NCI-H1417 (cell line): ENCODE measurements around the gene BUD13.
"Not testable (repeated sequence)": the region's sequence is repeated elsewhere in the genome, so short reads cannot be mapped to it uniquely, and the experiment has no call there.

ENCODE experiments used
- DNase-seq, 3 experiments: peaks; one replicate each; lab custom pipeline; 2025; lab: John Stamatoyannopoulos, UW

The BUD13 gene, protein sequence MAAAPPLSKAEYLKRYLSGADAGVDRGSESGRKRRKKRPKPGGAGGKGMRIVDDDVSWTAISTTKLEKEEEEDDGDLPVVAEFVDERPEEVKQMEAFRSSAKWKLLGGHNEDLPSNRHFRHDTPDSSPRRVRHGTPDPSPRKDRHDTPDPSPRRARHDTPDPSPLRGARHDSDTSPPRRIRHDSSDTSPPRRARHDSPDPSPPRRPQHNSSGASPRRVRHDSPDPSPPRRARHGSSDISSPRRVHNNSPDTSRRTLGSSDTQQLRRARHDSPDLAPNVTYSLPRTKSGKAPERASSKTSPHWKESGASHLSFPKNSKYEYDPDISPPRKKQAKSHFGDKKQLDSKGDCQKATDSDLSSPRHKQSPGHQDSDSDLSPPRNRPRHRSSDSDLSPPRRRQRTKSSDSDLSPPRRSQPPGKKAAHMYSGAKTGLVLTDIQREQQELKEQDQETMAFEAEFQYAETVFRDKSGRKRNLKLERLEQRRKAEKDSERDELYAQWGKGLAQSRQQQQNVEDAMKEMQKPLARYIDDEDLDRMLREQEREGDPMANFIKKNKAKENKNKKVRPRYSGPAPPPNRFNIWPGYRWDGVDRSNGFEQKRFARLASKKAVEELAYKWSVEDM

DNA sequence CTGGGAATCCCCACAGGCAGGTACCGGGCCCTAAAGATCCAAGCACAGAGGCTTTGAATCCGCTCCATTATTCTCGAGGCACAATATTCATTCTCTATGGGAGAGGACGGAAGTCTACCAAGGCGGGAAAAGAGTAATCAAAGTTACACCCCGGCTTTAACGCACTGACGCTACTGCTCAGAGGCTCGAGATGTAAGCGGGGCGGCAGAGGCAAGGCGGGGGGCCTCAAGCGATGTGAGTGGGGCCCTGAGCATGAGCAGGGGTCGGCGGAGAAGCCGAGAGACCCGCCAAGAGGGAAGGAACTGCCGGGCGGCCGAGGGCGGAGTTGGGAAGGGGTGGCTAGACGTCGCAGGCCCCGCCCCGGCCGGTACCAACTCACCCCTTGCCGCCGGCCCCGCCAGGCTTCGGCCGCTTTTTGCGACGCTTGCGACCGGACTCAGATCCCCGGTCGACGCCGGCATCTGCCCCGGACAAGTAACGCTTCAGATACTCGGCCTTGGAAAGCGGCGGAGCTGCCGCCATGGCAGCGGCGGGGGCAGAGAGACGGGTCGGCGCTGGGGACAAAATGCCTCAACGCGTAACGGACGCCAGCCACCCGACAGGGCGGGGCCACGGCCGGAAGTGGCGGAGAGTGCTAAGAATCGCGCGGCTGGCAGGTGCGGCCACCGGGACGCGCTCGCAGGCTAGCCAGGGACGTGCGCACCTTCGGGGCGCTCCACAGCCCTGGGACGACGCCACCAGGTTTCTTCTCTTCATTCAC, at the start of gene BUD13:
TSS of gene BUD13 (minus strand) at position 545 of the 760 bp plus-strand sequence. CDS start at position 522, 23 bp downstream.
- DNase-seq: peak; percentile 91 to 95 (median 94)

DNA sequence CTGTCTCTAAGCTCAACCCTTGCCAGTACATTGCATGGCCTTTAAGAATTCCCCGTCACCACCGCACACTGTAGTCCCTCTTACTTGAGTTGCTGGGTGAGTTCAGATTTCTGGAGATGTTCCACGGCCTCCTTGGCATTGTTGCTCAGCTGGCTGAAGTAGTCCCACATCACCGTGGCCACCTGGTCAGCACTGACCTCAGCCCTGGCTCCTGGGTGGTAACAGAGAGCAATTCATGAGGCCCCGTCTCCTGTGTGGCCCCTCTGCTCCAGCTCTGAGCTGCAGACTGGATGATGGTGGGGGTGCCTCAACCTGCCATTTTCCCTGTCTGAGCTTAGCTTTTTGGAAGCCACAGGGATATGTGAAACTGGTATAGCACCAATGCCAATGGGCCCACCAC, 49.8 kb upstream of the BUD13 start:
- DNase-seq: no peak

DNA sequence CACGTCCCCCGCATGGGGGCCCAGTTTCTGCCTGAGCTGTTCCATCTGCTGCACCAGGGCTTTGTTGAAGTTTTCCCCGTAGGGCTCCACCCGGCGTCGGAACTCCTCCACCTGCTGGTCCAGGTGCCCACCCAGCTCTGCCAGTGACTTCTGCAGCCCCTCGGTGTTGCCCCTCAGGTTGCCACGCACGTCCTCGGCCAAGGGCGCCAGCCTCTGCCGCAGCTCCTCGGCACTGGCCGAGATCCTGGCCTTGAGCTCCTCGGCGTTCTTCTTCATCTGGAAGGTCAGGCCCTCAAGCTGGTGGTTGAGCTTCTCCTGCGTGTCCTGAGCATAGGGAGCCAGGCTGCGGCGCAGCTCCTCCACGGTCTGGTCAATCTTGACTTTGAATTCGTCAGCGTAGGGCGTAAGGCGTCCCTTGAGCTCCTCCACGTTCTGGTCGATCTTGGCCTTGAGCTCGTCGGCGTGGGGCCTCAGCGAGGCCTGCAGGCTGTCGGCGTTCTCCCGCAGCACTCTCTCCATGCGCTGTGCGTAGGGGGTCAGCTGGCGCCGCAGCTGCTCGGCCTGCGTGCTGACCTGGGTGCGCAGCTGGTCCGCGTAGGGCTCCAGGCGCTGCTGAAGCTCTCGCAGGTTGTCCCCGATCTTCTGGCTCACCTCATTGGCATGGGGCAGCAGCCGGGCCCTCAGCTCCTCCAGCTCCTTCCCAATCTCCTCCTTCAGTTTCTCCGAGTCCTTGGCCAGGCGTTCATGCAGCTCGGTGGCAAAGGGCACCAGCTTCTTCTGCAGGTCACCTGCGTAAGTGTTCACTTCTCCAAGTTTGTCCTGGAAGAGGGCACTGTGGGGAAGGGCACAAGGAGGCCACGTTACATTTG, 48.5 kb upstream of the BUD13 start:
- DNase-seq: no peak

DNA sequence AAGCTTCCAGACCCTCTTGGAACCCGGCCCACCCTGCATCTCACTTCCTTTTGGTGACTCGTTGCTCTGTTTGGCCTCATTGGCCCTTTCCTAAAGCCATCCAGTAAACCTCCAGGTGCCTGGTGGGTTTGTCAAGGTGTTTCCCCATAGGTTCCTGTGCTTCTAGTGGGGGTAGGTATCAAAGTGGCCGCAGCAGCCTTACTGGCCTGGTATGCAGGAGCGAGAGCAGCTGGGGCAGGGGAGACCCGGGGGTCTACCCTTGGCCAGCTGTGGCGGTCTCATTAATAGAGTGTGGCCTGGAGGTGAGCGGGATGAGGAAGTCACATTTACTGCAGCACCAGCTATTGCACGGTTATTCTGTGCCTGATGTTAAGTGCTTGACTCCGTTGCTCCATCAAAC, 46.3 kb upstream of the BUD13 start:
- DNase-seq: no peak

DNA sequence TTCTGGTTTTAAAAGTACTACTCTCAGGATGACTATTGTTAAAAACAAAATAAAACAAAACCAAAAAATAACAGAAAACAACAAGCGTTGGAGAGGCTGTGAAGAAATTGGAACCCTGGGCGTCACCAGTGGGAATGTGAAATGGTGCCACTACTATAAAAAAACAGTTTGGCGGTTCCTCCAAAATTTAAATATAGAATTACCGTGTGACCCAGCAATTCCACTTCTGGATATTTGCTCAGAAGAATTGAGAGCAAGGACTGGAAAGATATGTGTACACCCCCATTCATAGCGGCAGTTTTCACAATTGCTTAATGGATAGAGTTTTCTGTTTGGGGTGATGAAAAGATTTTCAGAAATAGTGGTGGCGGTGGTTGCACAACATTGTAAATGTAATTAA, 41.7 kb upstream of the BUD13 start:
- DNase-seq: no peak

DNA sequence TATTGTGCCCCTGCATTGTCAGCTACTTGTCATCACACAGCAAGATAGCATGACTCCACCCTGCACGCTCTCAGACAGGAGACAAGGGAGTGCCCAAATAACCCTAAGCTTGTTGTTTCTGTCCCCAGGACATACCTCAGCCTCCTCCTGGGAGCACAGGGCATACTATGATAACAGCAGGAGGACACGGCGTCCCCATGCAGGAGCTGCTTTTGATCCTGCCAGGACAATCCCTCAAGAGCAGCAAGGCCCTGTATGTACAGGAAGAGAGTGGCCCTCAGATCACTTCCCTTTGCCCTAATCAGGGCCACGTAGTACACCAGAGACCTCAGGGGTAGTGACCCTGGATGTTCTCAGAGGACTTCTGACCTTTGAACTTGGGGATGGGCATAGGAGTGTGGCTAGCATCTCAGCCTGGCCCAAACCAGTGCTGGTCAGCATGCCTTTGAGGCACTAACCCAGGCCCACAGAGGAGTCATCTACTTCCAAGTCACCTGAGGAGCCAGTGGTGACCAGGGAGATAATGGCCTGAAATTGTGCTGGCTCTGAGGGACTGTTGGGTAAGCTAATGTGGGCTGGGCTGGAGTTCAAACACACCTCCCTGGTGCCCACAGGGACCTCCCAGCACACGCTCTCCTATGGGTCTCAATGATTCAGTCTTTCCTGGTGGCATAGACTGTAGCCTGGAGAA, 41.1 kb upstream of the BUD13 start:
- DNase-seq: no peak

DNA sequence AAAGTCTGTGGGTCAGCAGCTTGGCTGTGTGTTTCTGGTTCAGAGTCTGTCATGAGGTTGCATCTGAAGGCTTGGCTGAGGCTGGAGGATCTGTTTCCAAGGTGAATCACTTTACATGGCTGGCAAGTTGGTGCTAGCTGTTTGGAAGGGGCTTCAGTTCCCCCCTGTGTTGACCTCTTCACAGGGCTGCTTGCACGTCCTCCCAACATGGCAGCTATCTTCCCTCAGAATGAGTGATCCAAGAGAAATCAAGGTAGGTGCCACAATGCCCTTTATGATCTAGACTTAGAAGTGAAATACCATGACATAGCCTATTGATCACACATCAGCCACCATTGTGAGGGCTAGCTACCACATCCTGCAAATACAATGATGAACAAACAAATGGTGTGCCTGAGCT, 40.4 kb upstream of the BUD13 start:
- DNase-seq: no peak

DNA sequence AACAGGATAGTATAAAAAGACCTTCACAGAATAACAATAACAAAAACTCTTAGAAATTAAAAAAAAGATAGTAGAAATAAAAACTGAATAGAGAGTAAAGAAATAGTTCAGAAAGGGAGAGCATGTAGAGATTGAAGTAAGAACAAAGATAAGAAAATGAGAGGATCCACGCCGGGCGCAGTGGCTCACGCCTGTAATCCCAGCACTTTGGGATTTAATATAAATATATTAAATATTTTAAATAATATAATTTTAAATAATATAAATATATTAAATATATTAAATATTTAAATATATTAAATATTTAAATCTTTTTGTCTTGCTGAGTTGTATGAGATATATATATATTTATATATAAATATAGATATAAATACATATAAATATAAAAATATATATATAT, 39.3 kb upstream of the BUD13 start:
- no peak for DNase-seq

DNA sequence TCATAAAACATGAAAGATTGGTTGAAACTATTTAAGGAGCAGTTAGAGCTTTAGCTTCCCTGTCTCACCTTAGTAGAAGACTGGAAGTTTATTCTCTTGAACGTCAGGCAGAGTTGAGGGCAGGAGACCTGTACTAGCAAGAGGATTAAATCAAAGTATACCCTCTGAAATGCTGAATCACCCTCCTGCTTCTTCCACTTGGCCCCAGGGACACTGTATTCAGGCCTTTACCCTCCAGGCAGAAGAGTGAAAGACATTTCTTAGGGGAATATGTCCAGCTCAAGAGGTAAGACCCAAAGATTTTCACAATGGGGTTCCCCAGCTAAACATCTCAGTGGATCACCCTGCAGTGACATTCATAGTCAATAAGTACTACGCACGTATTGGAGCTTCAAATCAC, 38.4 kb upstream of the BUD13 start:
- no peak for DNase-seq

DNA sequence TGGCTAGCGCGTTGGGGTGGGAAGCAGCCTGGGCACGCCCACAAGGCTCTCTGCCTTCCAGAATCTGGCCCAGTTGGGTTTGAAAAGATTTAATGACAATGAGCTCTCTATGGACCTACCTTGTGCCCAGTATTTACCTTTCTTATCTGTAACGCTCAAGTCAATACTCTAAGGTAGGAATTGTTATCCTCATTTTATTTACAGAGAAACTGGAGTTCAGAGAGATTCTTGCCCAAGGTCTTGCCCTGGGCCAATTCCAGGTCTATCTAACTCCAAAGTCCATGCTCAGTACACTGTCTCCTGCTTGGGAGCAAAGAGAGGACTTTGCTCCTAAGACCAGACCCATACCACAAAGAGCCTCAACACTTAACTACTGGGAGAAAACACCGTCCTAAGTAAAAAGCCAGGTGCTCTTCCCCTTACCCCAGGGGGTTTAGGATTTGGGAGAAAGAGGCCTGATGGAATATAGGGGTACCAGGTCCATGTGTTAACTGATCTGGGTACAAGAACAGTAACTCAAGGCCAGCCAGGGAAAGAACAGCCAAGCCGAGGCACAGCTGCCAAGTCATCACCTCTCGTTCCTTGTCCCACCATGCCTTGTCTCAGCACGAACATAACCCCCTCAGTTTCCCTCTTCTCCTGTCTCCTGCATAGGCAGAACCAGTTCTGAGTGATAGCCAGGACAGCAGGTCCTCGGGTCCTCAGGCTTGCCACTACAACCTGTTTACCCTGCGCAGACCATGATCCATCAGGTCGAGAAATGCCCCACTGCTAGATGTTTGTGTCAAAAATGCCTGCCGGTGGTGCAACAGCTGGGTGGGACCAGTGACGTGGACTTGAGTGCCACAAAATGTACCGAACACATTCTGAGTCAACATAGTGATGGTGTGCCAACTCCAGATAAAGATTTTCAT, 35.7 kb upstream of the BUD13 start:
- DNase-seq: no peak

DNA sequence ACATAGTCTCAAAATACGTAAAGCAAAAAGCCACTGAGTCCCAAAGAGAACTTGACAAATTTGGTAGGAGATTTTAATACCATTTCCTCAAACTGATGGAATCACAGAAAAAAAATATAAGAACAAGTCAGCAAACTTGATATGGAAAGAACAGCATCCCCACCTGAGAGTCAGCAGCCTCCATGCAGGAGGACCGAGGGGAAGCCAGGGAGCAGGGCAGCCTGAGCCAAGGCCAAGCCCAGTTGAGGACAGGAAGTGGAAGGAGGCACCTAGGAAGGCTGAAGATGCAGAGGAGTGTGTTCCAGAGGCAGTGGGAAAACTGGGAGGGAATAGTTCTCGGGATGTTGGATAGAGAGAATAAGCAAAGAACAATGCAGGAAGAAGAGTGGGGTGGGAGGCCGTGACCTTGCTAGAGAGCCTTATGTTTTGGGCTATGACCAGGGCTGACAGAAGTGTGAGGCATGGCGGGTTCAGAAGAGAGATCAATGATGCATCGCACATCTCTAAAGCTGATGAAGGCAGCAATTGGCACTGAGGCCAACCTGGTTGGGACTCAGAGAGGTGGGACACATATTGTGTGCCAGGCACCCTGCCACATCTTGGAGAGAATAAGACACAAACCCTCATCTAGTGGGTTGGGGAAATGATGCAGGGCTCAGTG, 34.9 kb upstream of the BUD13 start:
- no peak for DNase-seq

DNA sequence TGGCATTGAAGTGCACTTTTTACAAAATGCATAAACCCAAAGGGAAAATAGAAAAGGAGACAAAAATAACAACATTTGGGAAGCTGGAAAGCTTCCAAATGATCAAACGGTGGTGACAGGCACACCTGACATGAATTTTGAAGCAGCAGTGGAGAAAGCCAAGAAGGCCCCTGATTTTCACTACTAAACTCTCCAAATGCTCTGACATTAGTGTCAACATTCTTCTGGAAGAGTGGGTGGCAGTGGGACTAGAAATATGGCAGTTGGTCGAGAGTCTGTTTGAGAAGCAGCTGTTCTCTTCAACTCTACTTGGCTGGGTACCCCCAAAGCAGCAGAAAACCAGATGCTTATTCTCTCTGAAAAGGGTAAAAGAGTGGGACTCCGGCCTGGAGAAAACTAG, 31.2 kb upstream of the BUD13 start:
- DNase-seq: no peak

DNA sequence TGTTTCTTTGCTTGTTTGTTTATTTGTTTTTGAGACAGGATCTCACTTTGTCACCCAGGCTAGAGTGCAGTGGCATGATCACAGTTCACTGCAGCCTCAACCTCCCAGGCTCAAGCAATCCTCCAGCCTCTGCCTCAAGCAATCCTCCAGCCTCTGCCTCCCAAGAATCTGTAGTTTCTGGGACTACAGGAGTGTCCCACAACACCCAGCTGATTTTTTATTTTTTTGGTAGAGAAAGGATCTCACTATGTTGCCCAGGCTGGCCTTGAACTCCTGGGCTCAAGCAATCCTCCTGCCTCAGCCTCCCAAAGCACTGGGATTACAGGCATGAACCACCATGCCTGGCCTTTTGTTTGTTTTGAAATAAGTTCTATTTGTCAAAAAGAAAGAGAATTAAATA, 28.9 kb upstream of the BUD13 start:
- DNase-seq: not testable (repeated sequence)

DNA sequence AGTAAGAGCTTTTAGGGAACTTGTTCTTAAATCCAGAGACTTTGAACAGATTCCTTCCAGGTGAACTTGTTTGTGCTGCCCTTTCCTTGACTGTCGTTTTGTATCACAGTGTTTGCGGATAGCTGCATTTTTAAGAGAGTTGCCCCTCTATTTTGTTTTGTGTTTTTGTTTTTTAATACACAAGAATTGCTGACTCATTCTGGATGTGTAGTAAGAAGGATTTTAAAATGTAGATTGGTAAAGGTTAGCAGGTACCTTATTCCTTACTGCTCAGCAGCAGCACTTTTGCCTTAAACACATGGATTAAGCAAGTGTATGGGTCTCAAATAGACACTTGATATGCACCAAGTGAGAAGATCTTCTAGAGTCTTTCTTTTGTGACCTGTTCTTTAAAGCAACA, 27.8 kb upstream of the BUD13 start:
- DNase-seq: no peak

DNA sequence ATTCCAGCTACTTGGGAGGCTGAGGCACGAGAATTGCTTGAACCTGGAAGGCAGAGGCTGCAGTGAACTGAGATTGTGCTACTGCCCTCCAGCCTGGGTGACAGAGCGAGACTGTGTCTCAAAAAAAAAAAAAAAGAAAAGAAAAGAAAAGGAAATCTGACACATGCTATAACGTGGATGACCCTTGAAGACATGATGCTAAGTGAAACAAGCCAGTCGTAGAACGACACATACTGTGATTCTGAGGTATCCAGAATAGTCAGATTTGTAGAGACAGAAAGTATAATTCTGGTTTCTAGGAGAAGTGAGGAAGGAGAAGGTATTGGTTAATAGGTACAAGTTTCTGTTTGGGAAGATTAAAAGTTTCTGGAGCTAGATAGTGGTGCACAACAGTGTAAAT, 25.6 kb upstream of the BUD13 start:
- no peak for DNase-seq

DNA sequence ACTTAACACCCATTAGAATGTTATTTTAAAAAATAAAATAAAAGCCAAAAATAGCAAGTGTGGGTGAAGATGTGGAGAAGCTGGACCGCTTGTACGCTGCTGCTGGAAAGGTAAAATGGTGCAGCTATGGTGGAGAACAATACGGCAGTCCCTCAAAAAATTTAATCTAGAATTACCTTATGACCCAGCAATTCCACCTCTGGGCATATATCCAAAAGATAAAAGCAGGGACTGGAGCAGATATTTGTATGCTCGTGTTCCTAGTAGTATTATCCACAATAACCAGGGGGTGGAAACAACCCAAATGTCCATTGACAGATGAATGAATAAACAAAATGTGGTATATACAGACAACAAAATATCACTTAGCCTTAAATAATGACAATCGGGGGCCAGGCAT, 25.0 kb upstream of the BUD13 start:
- no peak for DNase-seq

DNA sequence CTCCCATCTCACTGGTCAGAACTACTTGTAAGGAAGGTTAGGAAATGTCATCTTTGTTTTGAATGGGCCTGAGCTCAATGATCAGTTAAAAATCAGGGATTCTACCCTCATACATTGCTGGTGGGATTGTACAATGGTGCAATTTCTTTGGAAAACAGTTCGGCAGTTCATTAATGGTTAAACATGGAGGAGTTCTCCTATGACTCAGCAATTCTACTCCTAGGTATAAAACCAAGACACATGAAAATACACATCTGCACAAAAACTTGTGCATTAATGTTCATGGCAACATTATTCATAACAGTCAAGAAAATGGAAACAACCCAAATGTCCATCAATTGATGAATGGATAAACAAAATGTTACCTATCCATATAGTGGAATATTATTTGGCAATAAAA, 23.8 kb upstream of the BUD13 start:
- no peak for DNase-seq

DNA sequence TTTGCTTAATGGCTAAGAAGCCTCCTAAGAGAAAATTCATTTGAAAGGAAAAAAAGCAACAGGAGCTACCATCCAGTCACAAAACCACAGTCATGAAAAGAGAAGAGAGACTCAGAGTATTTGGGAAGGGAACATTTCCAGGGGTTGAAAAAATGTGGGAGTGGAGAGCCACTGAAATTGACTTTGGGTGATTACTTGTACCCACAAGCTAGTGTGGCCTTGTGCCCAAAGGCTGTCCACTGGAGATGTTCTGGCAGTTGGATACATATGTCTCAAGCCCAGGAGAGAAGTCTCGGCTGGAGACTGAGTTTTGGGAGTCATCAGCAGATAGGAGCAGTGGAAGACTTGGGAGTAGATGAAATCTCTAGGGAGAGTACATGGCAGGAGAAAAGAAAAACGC, 22.1 kb upstream of the BUD13 start:
- no peak for DNase-seq

DNA sequence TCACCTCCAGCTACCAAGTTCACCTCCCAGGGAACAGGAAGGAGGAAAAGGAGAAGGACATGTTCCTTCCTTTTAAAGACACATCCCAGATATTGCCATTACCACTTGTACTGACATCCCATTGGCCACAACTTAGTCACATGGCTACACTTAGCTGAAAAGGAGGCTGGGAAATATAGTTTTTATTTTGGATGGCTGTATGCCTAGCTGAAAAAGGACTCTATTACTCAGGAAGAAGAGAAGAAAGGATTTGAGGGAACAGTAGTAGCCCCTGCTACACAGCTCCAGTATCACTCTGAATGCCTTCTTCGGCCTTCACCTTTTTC, 20.9 kb upstream of the BUD13 start:
- no peak for DNase-seq
